SIG-M5 treated with dmso at 0.1 percent for 504 hours (cell line): ENCODE results near the gene APOA5.
"Not testable (repeated sequence)": the region's sequence is repeated elsewhere in the genome, so short reads cannot be mapped to it uniquely, and the experiment has no call there.

Experiments
- DNase-seq: peaks from one replicate; lab custom pipeline; 2025; ENCODE audit not compliant: unreplicated experiment; lab: John Stamatoyannopoulos, UW

APOA5 gene

GRCh38 chr11:116791813-116792143 is at the start of gene APOA5:
TSS of gene APOA5 (minus strand) at chr11:116791879. CDS start at chr11:116791860, 19 bp downstream.
- no peak for DNase-seq

DNA sequence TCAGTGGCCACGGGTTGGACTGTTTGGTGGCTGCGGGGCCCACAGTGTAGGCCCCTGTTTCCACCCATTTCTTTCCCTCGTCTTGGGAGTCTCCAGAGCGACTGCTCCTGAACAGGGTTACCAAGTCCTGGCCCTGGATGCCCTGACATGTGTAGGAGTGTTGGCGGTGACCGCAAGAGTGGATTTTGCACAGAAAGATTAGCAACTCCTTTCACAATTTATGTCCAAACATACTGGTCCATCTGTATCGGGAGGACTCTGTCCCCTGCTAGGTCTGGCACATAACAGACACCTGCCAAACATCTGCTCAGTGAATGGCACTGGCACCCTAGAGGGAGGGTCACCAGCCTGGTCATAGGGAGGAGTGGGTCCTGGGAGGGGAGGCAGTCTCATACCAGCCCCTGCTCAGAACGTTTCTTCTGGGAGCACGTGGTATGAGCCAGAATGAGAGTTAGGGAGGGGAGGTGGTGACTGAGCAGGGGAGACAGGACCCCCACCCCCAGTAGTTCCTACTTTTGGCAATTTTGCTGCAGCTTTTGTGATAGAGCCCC is 49.1 kb upstream of the APOA5 start:
- DNase-seq: no peak

GRCh38 chr11:116840224-116840745 is 48.6 kb upstream of the APOA5 start:
- no peak for DNase-seq

GRCh38 chr11:116838321-116839084 is 46.8 kb upstream of the APOA5 start:
- DNase-seq: no peak

- DNase-seq: no peak
Observed at GRCh38 chr11:116837231-116838091, 45.8 kb upstream of the APOA5 start, which contains the start of gene APOA1. TSS of gene APOA1 (minus strand) at chr11:116837622. CDS start at chr11:116837387, 235 bp downstream.

- DNase-seq: no peak
Observed at GRCh38 chr11:116836632-116836991, 44.9 kb upstream of the APOA5 start.

DNA sequence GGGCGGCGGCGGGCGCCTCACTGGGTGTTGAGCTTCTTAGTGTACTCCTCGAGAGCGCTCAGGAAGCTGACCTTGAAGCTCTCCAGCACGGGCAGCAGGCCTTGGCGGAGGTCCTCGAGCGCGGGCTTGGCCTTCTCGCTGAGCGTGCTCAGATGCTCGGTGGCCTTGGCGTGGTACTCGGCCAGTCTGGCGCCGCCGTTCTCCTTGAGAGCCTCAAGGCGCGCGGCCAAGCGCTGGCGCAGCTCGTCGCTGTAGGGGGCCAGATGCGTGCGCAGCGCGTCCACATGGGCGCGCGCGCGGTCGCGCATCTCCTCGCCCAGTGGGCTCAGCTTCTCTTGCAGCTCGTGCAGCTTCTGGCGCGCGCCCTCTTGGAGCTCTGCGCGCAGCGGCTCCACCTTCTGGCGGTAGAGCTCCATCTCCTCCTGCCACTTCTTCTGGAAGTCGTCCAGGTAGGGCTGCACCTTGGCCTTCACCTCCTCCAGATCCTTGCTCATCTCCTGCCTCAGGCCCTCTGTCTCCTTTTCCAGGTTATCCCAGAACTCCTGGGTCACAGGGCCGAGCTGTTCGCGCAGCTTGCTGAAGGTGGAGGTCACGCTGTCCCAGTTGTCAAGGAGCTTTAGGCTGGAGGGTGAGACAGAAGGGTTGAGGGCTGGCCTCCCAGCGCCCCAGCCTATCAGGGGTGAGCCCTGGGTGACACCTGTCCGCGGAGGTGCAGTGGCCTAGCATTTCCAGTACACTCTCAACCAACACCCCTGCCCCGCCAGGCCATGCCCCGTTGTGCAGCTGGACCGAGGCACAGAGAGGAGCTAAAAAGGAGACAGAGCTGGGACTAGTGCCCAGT is 44.3 kb upstream of the APOA5 start:
- DNase-seq: peak; percentile 82

- peak; percentile 78 for DNase-seq
Observed at GRCh38 chr11:116835042-116835772, 43.5 kb upstream of the APOA5 start.

DNA sequence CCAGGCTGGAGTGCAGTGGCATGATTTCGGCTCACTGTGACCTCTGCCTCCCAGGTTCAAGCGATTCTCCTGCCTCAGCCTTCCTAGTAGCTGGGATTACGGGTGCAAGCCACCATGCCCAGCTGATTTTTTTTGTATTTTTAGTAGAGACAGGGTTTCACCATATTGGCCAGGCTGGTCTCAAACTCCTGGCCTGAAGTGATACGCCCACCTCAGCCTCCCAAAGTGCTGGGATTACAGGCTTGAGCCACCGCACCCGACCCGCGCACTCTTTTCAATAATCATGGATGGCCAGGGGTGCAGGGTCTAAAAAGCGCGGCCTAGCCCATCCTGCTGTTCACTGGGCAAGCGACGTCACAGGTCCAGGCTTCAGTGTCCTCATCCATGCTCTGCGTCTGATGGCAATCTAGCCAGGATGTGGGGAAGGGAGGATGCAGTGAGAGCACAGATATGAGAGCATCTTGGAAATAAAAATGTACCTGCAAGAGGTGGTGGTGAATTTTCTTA is 42.9 kb upstream of the APOA5 start:
- DNase-seq: not testable (repeated sequence)

- no peak for DNase-seq
Observed at GRCh38 chr11:116833816-116834534, 42.3 kb upstream of the APOA5 start.

- no peak for DNase-seq
Observed at GRCh38 chr11:116833491-116833815, 41.8 kb upstream of the APOA5 start.

DNA sequence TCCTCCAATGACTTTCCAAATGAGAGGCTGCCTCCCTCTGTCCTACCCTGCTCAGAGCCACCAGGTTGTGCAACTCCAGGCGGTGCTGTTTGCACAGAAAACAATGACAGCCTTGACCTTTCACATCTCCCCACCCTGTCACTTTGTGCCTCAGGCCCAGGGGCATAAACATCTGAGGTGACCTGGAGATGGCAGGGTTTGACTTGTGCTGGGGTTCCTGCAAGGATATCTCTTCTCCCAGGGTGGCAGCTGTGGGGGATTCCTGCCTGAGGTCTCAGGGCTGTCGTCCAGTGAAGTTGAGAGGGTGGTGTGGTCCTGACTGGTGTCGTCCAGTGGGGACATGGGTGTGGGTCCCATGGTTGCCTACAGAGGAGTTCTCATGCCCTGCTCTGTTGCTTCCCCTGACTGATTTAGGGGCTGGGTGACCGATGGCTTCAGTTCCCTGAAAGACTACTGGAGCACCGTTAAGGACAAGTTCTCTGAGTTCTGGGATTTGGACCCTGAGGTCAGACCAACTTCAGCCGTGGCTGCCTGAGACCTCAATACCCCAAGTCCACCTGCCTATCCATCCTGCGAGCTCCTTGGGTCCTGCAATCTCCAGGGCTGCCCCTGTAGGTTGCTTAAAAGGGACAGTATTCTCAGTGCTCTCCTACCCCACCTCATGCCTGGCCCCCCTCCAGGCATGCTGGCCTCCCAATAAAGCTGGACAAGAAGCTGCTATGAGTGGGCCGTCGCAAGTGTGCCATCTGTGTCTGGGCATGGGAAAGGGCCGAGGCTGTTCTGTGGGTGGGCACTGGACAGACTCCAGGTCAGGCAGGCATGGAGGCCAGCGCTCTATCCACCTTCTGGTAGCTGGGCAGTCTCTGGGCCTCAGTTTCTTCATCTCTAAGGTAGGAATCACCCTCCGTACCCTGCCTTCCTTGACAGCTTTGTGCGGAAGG is 40.9 kb upstream of the APOA5 start:
- DNase-seq: no peak

DNA sequence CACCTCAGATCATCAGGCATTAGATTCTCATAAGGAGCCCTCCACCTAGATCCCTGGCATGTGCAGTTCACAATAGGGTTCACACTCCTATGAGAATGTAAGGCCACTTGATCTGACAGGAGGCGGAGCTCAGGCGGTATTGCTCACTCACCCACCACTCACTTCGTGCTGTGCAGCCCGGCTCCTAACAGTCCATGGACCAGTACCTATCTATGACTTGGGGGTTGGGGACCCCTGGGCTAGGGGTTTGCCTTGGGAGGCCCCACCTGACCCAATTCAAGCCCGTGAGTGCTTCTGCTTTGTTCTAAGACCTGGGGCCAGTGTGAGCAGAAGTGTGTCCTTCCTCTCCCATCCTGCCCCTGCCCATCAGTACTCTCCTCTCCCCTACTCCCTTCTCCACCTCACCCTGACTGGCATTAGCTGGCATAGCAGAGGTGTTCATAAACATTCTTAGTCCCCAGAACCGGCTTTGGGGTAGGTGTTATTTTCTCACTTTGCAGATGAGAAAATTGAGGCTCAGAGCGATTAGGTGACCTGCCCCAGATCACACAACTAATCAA is 40.2 kb upstream of the APOA5 start:
- no peak for DNase-seq

GRCh38 chr11:116830184-116830912 is 38.7 kb upstream of the APOA5 start:
- no peak for DNase-seq

GRCh38 chr11:116829525-116830183 is 38.0 kb upstream of the APOA5 start, which contains the start of gene APOC3:
TSS of gene APOC3 (plus strand) at chr11:116829907. CDS start at chr11:116830583, 676 bp downstream.
- no peak for DNase-seq

DNA sequence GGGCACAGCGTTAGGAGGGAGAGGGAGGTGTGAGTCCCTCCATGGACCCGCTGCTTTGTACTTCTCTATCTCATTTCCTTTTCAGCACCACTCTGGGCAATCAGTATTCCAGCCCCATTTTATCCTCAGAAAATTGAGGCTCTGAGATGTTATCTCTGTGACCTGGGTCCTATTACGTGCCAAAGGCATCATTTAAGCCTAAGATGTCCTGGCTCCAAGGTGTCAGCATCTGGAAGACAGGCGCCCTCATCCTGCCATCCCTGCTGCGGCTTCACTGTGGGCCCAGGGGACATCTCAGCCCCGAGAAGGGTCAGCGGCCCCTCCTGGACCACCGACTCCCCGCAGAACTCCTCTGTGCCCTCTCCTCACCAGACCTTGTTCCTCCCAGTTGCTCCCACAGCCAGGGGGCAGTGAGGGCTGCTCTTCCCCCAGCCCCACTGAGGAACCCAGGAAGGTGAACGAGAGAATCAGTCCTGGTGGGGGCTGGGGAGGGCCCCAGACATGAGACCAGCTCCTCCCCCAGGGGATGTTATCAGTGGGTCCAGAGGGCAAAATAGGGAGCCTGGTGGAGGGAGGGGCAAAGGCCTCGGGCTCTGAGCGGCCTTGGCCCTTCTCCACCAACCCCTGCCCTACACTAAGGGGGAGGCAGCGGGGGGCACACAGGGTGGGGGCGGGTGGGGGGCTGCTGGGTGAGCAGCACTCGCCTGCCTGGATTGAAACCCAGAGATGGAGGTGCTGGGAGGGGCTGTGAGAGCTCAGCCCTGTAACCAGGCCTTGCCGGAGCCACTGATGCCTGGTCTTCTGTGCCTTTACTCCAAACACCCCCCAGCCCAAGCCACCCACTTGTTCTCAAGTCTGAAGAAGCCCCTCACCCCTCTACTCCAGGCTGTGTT is 37.2 kb upstream of the APOA5 start:
- DNase-seq: no peak
